HCT116 (cell line): ENCODE results near the gene HPCAL1. TPM values are rescaled to one million over a fixed set of nuclear protein-coding genes. Genes with fewer than 3 reads are reported as not detected.

ENCODE experiments used
- ATAC-seq: fragments of 200-7000 bp; cut with Tn5 transposase; 2 replicates; pipeline ENCODE4 v1.9.1; 2020; ENCODE audit warnings: mild to moderate bottlenecking, moderate library complexity
- BruUV-seq: library from RNA; stranded (reverse); fragments of 400-500 nt; replicated peaks from 2 replicates; lab custom pipeline; 2021; lab: Mats Ljungman, UMichigan
- CTCF ChIA-PET: fragments of 300-600 bp; sonication (Branson Sonifier 250); formaldehyde crosslinking; loops from one replicate; lab custom pipeline; 2021; ENCODE audit warnings: antibody characterized with exemption; lab: Charles Lee
- POLR2A ChIA-PET: fragments of 300-600, 350-600 bp; sonication (Branson Sonifier 250); formaldehyde crosslinking; loops from one replicate; lab custom pipeline; 2021; ENCODE audit warnings: antibody characterized with exemption; lab: Charles Lee
- RAD21 ChIA-PET, 2 experiments: fragments of 300-600 bp; sonication (Branson Sonifier 250); formaldehyde crosslinking; loops; one replicate each; lab custom pipeline; 2023; ENCODE audit warnings: low total read pairs in 2 of 2; ENCODE audit not compliant: uncharacterized antibody in 2 of 2, unreplicated experiment in 2 of 2, low non-redundant PET in 1 of 2; lab: Charles Lee
- DNase-seq: peaks from one replicate; pipeline ENCODE4 v3.0.0-alpha.2; 2010; ENCODE audit warnings: low read depth, low spot score
- H2AFZ ChIP-seq: fragments of 200-600 bp; shearing (Covaris generic), sonication (generic); 2 replicates; pipeline ENCODE4 v1.6.1; 2017; ENCODE audit warnings: low read depth, mixed run types, mixed read lengths, antibody characterized with exemption, low read length; ENCODE audit not compliant: poor library complexity, severe bottlenecking
- H3K27ac ChIP-seq: 2 replicates; pipeline ENCODE4 v1.5.1; 2012; ENCODE audit warnings: low read depth, low read length
- H3K27me3 ChIP-seq: fragments of 200-600 bp; sonication (generic); 2 replicates; pipeline ENCODE4 v1.6.1; 2016; ENCODE audit warnings: mixed run types, low read length, mixed read lengths; ENCODE audit not compliant: insufficient read depth
- H3K36me3 ChIP-seq, 2 experiments: fragments of 200-500 bp in 1 of 2; fragments of 200-600 bp in 1 of 2; sonication (Bioruptor generic) in 1 of 2; sonication (generic) in 1 of 2; 2 replicates each; pipeline versions ENCODE4 v1.5.1 to v1.6.1; 2014 to 2016; ENCODE audit warnings: low read length in 2 of 2, inconsistent platforms in 1 of 2, mixed read lengths in 1 of 2, mixed run types in 1 of 2; ENCODE audit not compliant: insufficient read depth in 2 of 2, control insufficient read depth in 1 of 2
- H3K4me1 ChIP-seq, 2 experiments: fragments of 200-600 bp in 1 of 2; sonication (generic) in 1 of 2; 2 replicates each; pipeline versions ENCODE4 v1.5.1 to v1.6.1; 2012 to 2017; ENCODE audit warnings: low read length in 2 of 2, inconsistent platforms in 1 of 2, mild to moderate bottlenecking in 1 of 2, mixed read lengths in 1 of 2, mixed run types in 1 of 2, moderate library complexity in 1 of 2; ENCODE audit not compliant: insufficient read depth in 2 of 2, control insufficient read depth in 1 of 2
- H3K4me2 ChIP-seq: fragments of 200-600 bp; sonication (generic); 2 replicates; pipeline ENCODE4 v1.6.1; 2017; ENCODE audit warnings: mixed run types, low read length, mixed read lengths
- H3K4me3 ChIP-seq, 2 experiments: fragments of 200-600 bp in 1 of 2; sonication (generic) in 1 of 2; replicated peaks in 1 of 2; 2 replicates each; pipeline ENCODE4 v1.5.1; 2011 to 2016; ENCODE audit warnings: low read length in 2 of 2, control low read depth in 1 of 2, low read depth in 1 of 2, mild to moderate bottlenecking in 1 of 2, mixed read lengths in 1 of 2, mixed run types in 1 of 2
- H3K79me2 ChIP-seq: fragments of 200-600 bp; sonication (generic); 2 replicates; pipeline ENCODE4 v1.6.1; 2017; ENCODE audit warnings: mild to moderate bottlenecking, mixed run types, low read length, moderate library complexity, mixed read lengths; ENCODE audit not compliant: insufficient read depth
- H3K9ac ChIP-seq: fragments of 200-600 bp; sonication (generic); 2 replicates; pipeline ENCODE4 v1.6.1; 2016; ENCODE audit warnings: low read length, mixed read lengths
- H3K9me2 ChIP-seq: fragments of 200-600 bp; sonication (generic), shearing (Covaris generic); 2 replicates; pipeline ENCODE4 v1.6.1; 2017; ENCODE audit warnings: mixed run types, mild to moderate bottlenecking, moderate library complexity; ENCODE audit not compliant: insufficient read depth
- H3K9me3 ChIP-seq, 2 experiments: fragments of 200-500 bp in 1 of 2; fragments of 200-600 bp in 1 of 2; sonication (Bioruptor generic) in 1 of 2; sonication (generic) in 1 of 2; 2 replicates each; pipeline ENCODE4 v1.6.1; 2014 to 2017; ENCODE audit warnings: low read length in 2 of 2, mixed read lengths in 2 of 2, inconsistent platforms in 1 of 2, low read depth in 1 of 2, mild to moderate bottlenecking in 1 of 2, mixed run types in 1 of 2, moderate library complexity in 1 of 2; ENCODE audit not compliant: control insufficient read depth in 1 of 2, insufficient read depth in 1 of 2
- H4K20me1 ChIP-seq: fragments of 200-600 bp; sonication (generic), shearing (Covaris generic); 2 replicates; pipeline ENCODE4 v1.6.1; 2017; ENCODE audit warnings: mixed run types, mild to moderate bottlenecking, moderate library complexity; ENCODE audit not compliant: insufficient read depth
- ATF3 ChIP-seq: IDR thresholded peaks from 2 replicates; pipeline ENCODE4 v1.6.1; 2012
- CBX3 ChIP-seq: IDR thresholded peaks from 2 replicates; pipeline ENCODE4 v1.6.1; 2012; ENCODE audit warnings: low read depth
- CEBPB ChIP-seq: IDR thresholded peaks from 2 replicates; pipeline ENCODE4 v1.6.1; 2012; ENCODE audit warnings: low read depth
- CTCF ChIP-seq, 3 experiments: fragments of 200-600 bp in 1 of 3; sonication (generic) in 1 of 3; IDR thresholded peaks in 2 of 3; conservative IDR thresholded peaks in 1 of 3; 2 replicates each; pipeline ENCODE4 v1.5.1; 2012 to 2017; ENCODE audit warnings: low read depth in 2 of 3, low read length in 2 of 3, antibody characterized with exemption in 1 of 3, borderline replicate concordance in 1 of 3, control low read depth in 1 of 3, mild to moderate bottlenecking in 1 of 3, mixed read lengths in 1 of 3, mixed run types in 1 of 3, moderate library complexity in 1 of 3; ENCODE audit not compliant: insufficient read depth in 1 of 3
- EGR1 ChIP-seq: IDR thresholded peaks from 2 replicates; pipeline ENCODE4 v1.6.1; 2012; ENCODE audit warnings: low read depth
- ELF1 ChIP-seq: IDR thresholded peaks from 2 replicates; pipeline ENCODE4 v1.6.1; 2012; ENCODE audit warnings: low read depth, borderline replicate concordance
- EZH2 ChIP-seq: fragments of 200-600 bp; sonication (generic); IDR thresholded peaks from 2 replicates; pipeline ENCODE4 v1.6.1; 2017; ENCODE audit warnings: antibody characterized with exemption, mixed run types
- EZH2phosphoT487 ChIP-seq: fragments of 200-600 bp; IDR thresholded peaks from 2 replicates; pipeline ENCODE4 v1.6.1; 2018; ENCODE audit warnings: antibody characterized with exemption, borderline replicate concordance
- FOSL1 ChIP-seq: IDR thresholded peaks from 2 replicates; pipeline ENCODE4 v1.6.1; 2012; ENCODE audit warnings: low read depth
- MAX ChIP-seq: IDR thresholded peaks from 2 replicates; pipeline ENCODE4 v1.6.1; 2012
- POLR2A ChIP-seq: IDR thresholded peaks from 2 replicates; pipeline ENCODE4 v1.7.0; 2011; ENCODE audit warnings: borderline replicate concordance; ENCODE audit not compliant: insufficient read depth, insufficient read length; ENCODE audit errors: extremely low read depth
- POLR2AphosphoS5 ChIP-seq: IDR thresholded peaks from 2 replicates; pipeline ENCODE4 v1.6.1; 2011; ENCODE audit warnings: mild to moderate bottlenecking, low read depth, low read length, moderate library complexity
- SP1 ChIP-seq: IDR thresholded peaks from 2 replicates; pipeline ENCODE4 v1.6.1; 2012; ENCODE audit warnings: low read depth
- YY1 ChIP-seq: IDR thresholded peaks from 2 replicates; pipeline ENCODE4 v1.6.1; 2011; ENCODE audit warnings: low read length, low read depth, moderate library complexity, mild to moderate bottlenecking; ENCODE audit not compliant: insufficient replicate concordance; ENCODE audit errors: extremely low read depth
- ZBTB33 ChIP-seq: IDR thresholded peaks from 2 replicates; pipeline ENCODE4 v1.6.1; 2011; ENCODE audit warnings: mild to moderate bottlenecking, low read length, moderate library complexity; ENCODE audit not compliant: insufficient replicate concordance; ENCODE audit errors: extremely low read depth
- ZNF274 ChIP-seq: fragments of 200-500 bp; sonication (Bioruptor generic); IDR thresholded peaks from 2 replicates; pipeline ENCODE4 v1.6.1; 2014; ENCODE audit warnings: mild to moderate bottlenecking, low read depth, low read length, inconsistent platforms
- intact Hi-C: fragments of 100-400 bp; cut with micrococcal nuclease; formaldehyde crosslinking; loops from 2 replicates; pipeline ENCODE4 v1.10.0; 2022
- total RNA-seq: library from RNA; stranded (reverse); gene quantifications from one replicate; pipeline ENCODE4 v1.2.1, GENCODE V29; 2021; ENCODE audit not compliant: unreplicated experiment

The HPCAL1 gene
- total RNA-seq, 1 experiment from 2014 or later = 111 TPM

- Histone ChIP-seq H3K4me1 (peaks cover 46 to 70% of the 10 kb centered on the region in 2 experiments), H3K9ac (no peak overlapping the region), H3K27me3 (no peaks in the 10 kb centered on the region), H4K20me1 (no peaks in the 10 kb centered on the region), H2AFZ (no peak overlapping the region), H3K9me2 (no peaks in the 10 kb centered on the region), H3K36me3 (peaks cover 2 to 23% of the 10 kb centered on the region in 2 experiments; a peak in 2 of 4 replicates), H3K79me2 (peaks cover 39% of the 10 kb centered on the region), H3K27ac (peak overlapping the region; percentile 41), H3K4me2 (peak overlapping the region; percentile 59), H3K9me3 (no peaks in the 10 kb centered on the region), H3K4me3 (no peak overlapping the region)
- intact Hi-C loops = no loop called here
- ATAC-seq (peak; percentile 50), DNase-seq (no peak)
- no peak for TF ChIP-seq EZH2
- no peak for TF ChIP-seq CBX3
- no peak for TF ChIP-seq POLR2AphosphoS5
- TF ChIP-seq ELF1 = no peak
- TF ChIP-seq SP1 = no peak
- no peak for TF ChIP-seq CEBPB
- no peak for TF ChIP-seq YY1
- TF ChIP-seq FOSL1 = no peak
- TF ChIP-seq ATF3 = no peak
- TF ChIP-seq POLR2A = no peak
- TF ChIP-seq EZH2phosphoT487 = no peak
- no peak for TF ChIP-seq MAX
- no peak for TF ChIP-seq ZNF274
- no peak for TF ChIP-seq EGR1
- no peak for TF ChIP-seq CTCF (IDR thresholded peaks at IDR 0.05 in 2 of 3, conservative IDR thresholded peaks at IDR 0.05 in 1 of 3; ENCODE audit: borderline replicate concordance in 1 of 3, insufficient read depth in 1 of 3, low read depth in 2 of 3, low read length in 2 of 3)
- no peak for TF ChIP-seq ZBTB33
- no TSS peak for BruUV-seq
- ChIA-PET CTCF (no interaction called here), RAD21 (no interaction called here), POLR2A (no interaction called here)
Measured at GRCh38 chr2:10402062-10402585, 99.4 kb downstream of the HPCAL1 start.
